ENCODE results near the gene SCNN1B. TPM values are rescaled to one million over a fixed set of nuclear protein-coding genes. Genes with fewer than 3 reads are reported as not detected.
"Not testable (repeated sequence)": the region's sequence is repeated elsewhere in the genome, so short reads cannot be mapped to it uniquely, and the experiment has no call there.

The SCNN1B gene
- total RNA-seq: 1.4 TPM
- long read RNA-seq: 0 reads

DNA sequence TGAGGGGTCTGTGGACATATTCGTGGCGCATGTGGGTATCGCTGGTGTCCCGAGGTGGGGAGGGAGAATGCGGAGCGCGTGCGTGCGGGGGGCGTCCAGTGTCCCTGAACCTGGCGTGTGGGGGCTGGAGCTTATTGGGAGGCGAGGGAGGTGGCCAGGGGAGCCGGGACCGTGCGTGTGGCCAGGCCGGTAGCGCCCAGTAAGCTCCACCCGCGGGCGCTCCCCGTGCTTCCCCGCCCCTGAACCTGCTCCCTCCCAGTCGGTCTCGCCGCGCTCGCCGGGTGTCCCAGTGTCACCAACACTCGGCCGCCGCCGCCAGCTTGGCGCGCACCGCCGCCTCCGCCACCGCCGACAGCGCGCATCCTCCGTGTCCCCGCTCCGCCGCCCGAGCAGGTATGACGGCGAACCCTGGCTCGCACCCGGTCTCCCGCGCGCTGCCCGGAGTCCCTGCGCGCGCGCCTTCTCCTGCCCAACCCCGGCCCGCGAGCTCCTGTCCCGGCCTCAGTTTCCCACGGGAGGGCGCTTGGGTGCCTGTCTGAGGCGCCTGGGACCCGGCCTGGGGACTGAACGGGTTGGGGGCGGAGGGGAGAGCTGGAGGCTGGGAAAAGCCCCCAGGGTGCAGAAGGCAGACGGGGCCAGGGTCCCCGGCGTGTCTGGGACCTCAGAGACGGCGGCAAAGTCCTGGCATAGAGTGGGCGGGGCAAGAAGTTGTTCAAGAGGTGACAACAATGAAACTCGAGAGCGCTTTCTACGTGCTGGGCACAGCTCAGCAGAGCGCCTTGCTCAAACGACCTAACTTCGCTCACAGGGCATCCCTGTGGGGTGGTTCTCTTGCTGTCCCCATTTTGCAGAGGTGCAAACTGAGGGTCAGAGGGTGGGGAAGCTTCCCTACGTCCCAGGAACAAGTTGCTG is at the start of gene SCNN1B:
Gene SCNN1B, plus strand, starts transcription at position 258 of the 912 bp plus-strand sequence. CDS start 46,298 bp downstream, outside the sequence.
- intact Hi-C loops (cut with micrococcal nuclease): no loop called here
- ATAC-seq: peak; percentile 52

DNA sequence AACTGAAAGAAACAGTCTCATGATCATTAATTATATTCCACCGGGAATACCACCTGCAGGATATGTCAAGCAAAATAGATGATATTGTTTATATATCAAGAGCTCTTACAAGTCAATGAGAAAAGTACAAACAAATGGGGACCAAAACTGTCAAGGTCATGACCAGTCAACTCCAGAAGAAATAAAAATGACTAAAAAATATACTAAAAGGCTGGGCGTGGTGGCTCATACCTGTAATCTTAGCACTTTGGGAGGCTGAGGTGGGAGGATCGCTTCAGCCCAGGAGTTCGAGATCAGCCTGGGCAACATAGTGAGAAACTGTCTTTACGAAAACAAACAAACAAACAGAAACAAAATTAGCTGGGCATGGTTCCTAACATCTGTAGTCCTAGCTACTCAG is 49.8 kb upstream of the SCNN1B start:
- no peak for ATAC-seq
- intact Hi-C loops (cut with micrococcal nuclease): no loop called here
- DNase-seq: no peak

More for the DNA sequence above, at the start of gene SCNN1B:
- DNase-seq: peak; percentile 37

DNA sequence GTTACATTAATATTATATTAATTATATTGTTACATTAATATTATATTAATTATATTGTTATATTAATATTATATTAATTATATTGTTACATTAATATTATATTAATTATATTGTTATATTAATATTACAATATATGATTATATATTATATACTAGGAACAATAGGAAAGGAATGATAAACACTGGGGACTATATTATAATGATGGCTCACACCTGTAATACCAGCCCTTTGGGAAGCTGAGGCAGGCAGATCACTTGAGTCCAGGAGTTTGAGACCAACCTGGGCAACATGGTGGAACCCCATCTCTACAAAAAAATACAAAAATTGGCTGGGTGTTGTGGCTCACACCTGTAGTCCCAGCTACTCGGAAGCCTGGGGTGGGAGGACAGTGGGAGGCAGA is 48.5 kb upstream of the SCNN1B start:
- ATAC-seq; DNase-seq; intact Hi-C loops (cut with micrococcal nuclease): not testable (repeated sequence)

- DNase-seq: no peak
- no peak for ATAC-seq
- intact Hi-C loops (cut with micrococcal nuclease): no loop called here
Measured at GRCh38 chr16:23254338-23254737, 47.8 kb upstream of the SCNN1B start.

DNA sequence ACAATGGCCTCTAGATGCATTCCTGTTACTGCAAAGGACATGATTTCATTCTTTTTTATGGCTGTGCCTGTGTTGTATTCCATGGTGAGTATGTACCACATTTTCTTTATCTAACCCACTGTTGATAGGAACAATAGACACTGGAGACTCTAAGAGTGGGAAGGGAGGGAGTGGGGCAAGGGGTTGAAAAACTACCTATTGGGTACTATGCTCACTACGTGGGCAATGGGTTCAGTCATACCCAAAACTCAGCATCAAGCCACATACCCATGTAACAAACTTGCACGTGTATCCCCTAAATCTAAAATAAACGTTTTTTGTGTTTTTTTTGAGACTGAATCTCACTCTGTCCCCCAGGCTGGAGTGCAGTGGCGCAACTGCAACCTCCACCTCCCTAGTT is 47.1 kb upstream of the SCNN1B start:
- ATAC-seq (no peak), DNase-seq (no peak)
- intact Hi-C loops (cut with micrococcal nuclease): no loop called here

- intact Hi-C loops (cut with micrococcal nuclease): no loop called here
Measured at GRCh38 chr16:23256440-23256839, 45.7 kb upstream of the SCNN1B start.

DNA sequence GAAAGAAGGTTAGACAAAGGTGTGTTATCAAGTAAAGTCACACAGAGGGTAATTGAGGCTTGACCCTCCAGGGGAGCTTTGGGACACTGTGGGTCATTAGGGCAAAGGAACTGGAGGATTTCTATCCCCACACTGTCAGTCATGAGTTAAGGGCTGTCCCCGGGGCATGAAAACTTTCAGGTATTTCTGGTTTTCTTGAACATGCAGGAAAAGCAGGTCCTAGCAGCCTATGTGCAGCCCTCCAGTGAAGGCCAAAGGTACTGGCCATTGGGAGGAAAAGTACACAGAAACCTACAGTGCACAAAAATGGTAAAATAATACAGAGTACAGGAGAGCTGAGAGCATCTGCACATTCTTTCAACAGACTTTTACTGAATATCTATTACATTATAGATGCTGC is 44.4 kb upstream of the SCNN1B start:
- no peak for DNase-seq
- no peak for ATAC-seq
- intact Hi-C loops (cut with micrococcal nuclease): no loop called here

More at GRCh38 chr16:23256440-23256839, 45.7 kb upstream of the SCNN1B start:
- ATAC-seq (no peak), DNase-seq (no peak)

GRCh38 chr16:23258919-23259237 is 43.2 kb upstream of the SCNN1B start:
- ATAC-seq (no peak), DNase-seq (no peak)
- intact Hi-C loops (cut with micrococcal nuclease): no loop called here

GRCh38 chr16:23267647-23268046 is 34.5 kb upstream of the SCNN1B start:
- DNase-seq (no peak), ATAC-seq (no peak)

DNA sequence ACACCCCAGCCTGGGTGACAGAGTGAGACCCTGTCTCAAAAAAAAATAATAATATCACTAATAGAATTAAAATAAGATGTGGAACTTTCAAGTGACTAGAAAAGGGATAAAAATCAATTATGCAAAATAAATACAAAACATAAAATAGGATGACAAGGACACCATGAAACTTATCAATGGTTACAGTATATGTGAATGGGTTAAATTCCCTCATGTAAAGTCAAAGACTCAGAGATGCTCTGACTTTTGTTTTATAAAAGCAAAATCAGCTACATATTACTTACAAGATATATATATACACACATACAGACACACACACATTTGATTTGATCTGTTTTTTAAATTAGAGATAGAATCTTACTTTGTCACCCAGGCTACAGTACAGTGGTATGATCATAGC is 33.5 kb upstream of the SCNN1B start:
- ATAC-seq (no peak), DNase-seq (no peak)
- intact Hi-C loops (cut with micrococcal nuclease): no loop called here

More at GRCh38 chr16:23267647-23268046, 34.5 kb upstream of the SCNN1B start:
- intact Hi-C loops (cut with micrococcal nuclease): no loop called here

DNA sequence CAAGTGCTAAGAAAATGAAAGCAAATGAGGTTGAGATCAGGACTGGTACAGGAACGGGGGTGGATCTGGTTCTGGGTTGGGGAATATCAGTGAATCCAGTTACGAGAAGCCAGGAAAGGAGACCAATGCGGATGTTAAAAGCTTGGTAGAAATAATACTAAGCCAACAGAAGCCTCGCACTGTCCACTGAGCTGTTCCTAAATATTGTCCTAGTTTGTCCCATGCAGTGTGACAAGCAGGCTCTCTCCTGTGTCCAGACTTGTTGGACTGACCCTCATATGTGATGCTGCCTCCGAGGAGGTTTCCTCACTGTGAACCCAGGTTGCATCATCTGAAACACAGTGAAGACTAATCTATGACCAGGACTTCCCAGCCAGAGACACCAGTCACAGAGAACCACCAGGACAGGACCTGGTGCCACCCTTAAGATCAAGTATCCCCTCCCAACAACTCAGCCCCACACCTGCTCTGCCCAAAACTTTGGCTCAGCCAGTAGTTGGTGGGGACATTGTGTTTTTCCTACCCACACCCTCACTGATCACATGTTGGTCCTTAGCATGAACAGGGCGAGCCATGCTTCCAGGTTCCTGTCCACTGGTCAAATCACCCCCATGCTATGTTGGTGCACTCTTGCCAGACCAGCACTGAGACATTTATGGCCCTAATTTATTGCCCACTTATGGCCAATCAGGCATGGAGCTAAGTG is 32.7 kb upstream of the SCNN1B start:
- no peak for DNase-seq
- ATAC-seq: no peak
- intact Hi-C loops (cut with micrococcal nuclease): no loop called here

DNA sequence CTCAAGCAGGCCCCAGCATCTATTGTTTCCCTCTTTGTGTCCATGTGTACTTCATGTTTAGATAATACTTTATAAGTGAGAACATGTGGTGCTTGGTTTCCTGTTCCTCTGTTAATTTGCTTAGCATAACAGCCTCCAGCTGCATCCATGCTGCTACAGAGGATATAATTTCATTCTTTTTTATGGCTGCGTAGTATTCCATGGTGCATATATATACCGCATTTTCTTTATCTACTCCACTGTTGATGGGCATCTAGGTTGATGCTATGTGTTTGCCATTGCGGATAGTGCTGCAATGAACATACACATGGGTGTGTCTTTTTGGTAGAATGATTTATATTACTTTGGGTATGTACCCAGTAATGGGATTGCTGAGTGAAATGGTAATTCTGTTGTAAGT is 31.4 kb upstream of the SCNN1B start:
- intact Hi-C loops (cut with micrococcal nuclease): no loop called here
- DNase-seq: no peak
- no peak for ATAC-seq

DNA sequence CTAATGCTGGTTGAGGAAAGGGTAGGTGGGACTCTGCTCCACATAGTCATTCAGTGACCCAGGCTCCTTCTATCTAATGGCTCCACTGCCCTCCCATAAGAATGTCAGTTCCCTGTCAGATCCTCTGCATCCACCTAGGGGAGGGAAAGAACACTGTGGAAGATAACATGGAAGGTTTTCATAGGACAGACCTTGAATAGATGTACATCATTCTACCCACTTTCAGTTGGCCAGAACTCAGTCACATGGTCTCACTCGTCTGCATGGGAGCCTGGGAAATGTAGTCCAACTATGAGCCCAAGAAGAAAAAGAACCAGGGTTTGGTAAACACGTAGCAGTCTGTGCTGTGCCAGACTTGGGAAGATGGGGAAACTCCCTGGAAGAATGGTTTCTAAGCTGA is 27.1 kb upstream of the SCNN1B start:
- ATAC-seq: no peak

DNA sequence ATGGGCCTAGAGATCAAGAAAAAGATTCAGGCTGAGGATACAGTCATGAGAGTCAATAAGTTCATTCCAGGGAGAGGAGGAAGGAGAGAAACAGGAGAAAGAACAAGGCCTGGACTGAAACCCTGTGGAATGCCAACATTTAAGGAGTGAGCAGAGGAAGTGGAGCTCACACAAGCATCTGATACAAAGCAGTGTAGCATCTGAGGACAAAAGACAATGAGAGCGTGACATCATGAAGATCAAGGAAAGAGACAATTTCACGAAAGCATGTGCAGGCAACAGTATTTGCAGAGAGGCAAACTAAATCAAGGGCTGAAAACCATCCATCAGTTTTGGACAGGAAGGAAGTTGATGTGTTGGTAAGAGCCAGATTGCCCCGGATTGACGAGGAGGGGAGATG is 25.3 kb upstream of the SCNN1B start:
- no peak for ATAC-seq
- intact Hi-C loops (cut with micrococcal nuclease): no loop called here
- no peak for DNase-seq

More for the DNA sequence above, 27.1 kb upstream of the SCNN1B start:
- DNase-seq: no peak
- intact Hi-C loops (cut with micrococcal nuclease): no loop called here

- intact Hi-C loops (cut with micrococcal nuclease): no loop called here
- DNase-seq (no peak), ATAC-seq (no peak)
Measured at GRCh38 chr16:23278031-23278430, 24.1 kb upstream of the SCNN1B start.

DNA sequence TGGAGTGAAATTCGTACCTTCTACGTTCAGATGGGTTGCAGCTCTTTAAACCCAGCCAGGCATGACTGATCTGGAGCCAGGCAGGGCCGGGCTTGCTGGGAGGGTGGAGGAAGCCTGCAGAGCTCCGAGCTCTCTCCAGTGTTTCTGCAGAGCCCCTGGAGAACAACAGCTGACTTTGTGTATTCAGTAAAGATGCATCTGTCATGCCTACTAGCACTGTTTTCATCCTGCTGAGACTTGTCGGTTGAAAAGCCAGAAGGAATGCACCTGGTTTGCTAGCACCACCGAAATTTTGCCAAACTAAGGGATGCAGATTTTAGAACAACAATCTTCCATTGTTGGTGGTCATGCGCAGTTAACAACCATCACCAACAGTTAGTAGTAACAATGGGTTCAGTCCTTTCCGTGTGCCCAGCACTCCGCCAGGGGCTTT is 22.4 kb upstream of the SCNN1B start:
- intact Hi-C loops (cut with micrococcal nuclease): no loop called here
- no peak for ATAC-seq
- DNase-seq: no peak

- DNase-seq (no peak), ATAC-seq (no peak)
- intact Hi-C loops (cut with micrococcal nuclease): no loop called here
Measured at GRCh38 chr16:23280483-23280967, 21.6 kb upstream of the SCNN1B start.

GRCh38 chr16:23282568-23282967 is 19.5 kb upstream of the SCNN1B start:
- no peak for ATAC-seq
- intact Hi-C loops (cut with micrococcal nuclease): no loop called here
- no peak for DNase-seq

DNA sequence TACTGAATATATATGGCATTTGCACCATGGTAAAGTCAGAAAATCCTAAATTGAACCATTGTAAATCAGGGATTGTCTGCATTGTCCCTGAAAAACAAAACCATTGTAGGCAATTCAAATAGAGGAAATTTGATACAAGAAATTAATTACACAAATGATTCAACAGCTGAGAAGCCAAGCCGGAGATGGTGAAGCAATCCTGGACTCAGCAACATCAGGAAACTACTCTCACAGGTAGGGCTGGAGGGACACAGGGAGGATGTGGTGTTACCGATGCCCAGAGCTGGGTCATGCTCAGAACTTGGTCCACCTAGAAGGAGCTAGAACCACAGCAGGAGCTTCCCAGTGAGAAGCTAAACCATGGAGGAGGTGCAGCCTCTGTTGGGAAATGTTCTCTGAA is 18.5 kb upstream of the SCNN1B start:
- no peak for DNase-seq
- ATAC-seq: no peak
- intact Hi-C loops (cut with micrococcal nuclease): no loop called here

DNA sequence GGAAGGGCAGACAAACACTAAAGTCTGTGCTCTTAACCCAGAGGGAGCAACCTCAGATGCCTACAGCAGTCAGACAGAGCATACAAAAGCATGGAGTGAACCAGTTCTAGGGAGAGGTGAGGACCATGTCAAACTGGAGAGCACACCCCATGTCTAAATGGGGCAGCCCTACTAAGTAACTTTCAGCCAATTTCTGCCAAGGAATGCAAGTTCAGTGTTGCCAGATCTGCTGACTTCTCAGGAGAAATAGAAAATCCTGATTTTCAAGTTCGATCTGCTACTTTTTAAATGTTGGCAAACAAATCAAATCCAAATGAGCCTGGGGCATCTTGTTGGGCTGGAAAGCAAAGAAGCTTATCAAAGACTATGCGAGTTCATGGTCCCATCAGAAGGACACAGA is 17.5 kb upstream of the SCNN1B start:
- ATAC-seq (no peak), DNase-seq (no peak)
- intact Hi-C loops (cut with micrococcal nuclease): no loop called here
